B cell (primary cell): ENCODE measurements around the gene RGN.

ENCODE experiments used
- EZH2 ChIP-seq: IDR thresholded peaks from 2 replicates; pipeline ENCODE4 v1.6.1; 2012; ENCODE audit warnings: borderline replicate concordance, low read depth, mild to moderate bottlenecking, moderate library complexity, low read length; ENCODE audit not compliant: insufficient read depth, poor library complexity, severe bottlenecking
- TF ChIP-seq, protein P1 (sequence below): fragments of 200-600 bp; IDR thresholded peaks from one replicate; pipeline ENCODE4 v1.8.0; 2022; ENCODE audit warnings: antibody characterized with exemption, mild to moderate bottlenecking

DNA sequence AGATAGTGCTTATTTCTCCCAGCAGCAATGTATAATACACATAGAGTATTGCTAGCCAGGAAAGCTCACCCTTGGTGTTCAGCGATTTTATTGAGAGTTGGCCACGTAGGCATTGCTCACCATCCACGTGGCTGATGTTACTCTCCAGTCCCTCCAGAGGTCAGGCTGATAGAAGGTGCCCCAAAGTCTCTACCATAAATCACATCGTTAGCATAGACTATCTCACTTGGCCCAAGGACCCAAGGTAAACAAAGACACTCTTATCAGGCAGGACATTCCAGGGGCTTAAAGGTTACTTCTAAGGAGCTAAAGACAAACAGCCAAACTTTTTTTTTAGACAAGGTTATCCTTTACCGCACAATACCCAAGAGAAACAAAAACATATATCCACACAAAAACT is 30.3 kb upstream of the RGN start:
- TF ChIP-seq, protein P1, sequence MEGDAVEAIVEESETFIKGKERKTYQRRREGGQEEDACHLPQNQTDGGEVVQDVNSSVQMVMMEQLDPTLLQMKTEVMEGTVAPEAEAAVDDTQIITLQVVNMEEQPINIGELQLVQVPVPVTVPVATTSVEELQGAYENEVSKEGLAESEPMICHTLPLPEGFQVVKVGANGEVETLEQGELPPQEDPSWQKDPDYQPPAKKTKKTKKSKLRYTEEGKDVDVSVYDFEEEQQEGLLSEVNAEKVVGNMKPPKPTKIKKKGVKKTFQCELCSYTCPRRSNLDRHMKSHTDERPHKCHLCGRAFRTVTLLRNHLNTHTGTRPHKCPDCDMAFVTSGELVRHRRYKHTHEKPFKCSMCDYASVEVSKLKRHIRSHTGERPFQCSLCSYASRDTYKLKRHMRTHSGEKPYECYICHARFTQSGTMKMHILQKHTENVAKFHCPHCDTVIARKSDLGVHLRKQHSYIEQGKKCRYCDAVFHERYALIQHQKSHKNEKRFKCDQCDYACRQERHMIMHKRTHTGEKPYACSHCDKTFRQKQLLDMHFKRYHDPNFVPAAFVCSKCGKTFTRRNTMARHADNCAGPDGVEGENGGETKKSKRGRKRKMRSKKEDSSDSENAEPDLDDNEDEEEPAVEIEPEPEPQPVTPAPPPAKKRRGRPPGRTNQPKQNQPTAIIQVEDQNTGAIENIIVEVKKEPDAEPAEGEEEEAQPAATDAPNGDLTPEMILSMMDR, result no peak
- no peak for TF ChIP-seq EZH2
